ENCODE results near the gene SPINK2.

- TF ChIP-seq, protein P1, sequence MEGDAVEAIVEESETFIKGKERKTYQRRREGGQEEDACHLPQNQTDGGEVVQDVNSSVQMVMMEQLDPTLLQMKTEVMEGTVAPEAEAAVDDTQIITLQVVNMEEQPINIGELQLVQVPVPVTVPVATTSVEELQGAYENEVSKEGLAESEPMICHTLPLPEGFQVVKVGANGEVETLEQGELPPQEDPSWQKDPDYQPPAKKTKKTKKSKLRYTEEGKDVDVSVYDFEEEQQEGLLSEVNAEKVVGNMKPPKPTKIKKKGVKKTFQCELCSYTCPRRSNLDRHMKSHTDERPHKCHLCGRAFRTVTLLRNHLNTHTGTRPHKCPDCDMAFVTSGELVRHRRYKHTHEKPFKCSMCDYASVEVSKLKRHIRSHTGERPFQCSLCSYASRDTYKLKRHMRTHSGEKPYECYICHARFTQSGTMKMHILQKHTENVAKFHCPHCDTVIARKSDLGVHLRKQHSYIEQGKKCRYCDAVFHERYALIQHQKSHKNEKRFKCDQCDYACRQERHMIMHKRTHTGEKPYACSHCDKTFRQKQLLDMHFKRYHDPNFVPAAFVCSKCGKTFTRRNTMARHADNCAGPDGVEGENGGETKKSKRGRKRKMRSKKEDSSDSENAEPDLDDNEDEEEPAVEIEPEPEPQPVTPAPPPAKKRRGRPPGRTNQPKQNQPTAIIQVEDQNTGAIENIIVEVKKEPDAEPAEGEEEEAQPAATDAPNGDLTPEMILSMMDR (optimal IDR thresholded peaks at IDR 0.05 in 1 of 3, IDR thresholded peaks at IDR 0.05 in 1 of 3, conservative IDR thresholded peaks at IDR 0.05 in 1 of 3; ENCODE audit: extremely low read depth in 1 of 3, insufficient read depth in 2 of 3, low read length in 3 of 3): no peak
- no peak for TF ChIP-seq EZH2 (IDR thresholded peaks at IDR 0.05; ENCODE audit: low read length)
These were observed 16.9 kb downstream of the SPINK2 start for GRCh38 chr4:56804551-56804950.
